HepG2 (cell line): ENCODE results near the gene SUV39H2. TPM values are rescaled to one million over a fixed set of nuclear protein-coding genes. Genes with fewer than 3 reads are reported as not detected.

Source experiments
- ATAC-seq: fragments of 200-7000 bp; cut with Tn5 transposase; 3 replicates; pipeline ENCODE4 v1.9.1; 2020; ENCODE audit warnings: mild to moderate bottlenecking, moderate library complexity
- BruUV-seq: library from RNA; stranded (reverse); fragments of 400-500 nt; replicated peaks from 2 replicates; lab custom pipeline; 2021; lab: Mats Ljungman, UMichigan
- CTCF ChIA-PET: fragments of 300-600 bp; formaldehyde crosslinking; extraction: SDS; loops from one replicate; lab custom pipeline; 2021; ENCODE audit warnings: low total read pairs, inconsistent platforms, low intra/inter-chr PET ratio; lab: Yijun Ruan, JAX
- POLR2A ChIA-PET: fragments of 350-600 bp; sonication (Branson Sonifier 250); formaldehyde crosslinking; loops from one replicate; lab custom pipeline; 2020; ENCODE audit warnings: antibody characterized with exemption, inconsistent platforms; lab: Yijun Ruan, JAX
- DNase-seq: peaks from one replicate; pipeline ENCODE4 v3.0.0-alpha.2; 2015; ENCODE audit warnings: low spot score
- FAIRE-seq: peaks from 3 replicates; lab custom pipeline; 2011; peaks lifted over from hg19 to GRCh38; lab: Jason Lieb, UNC
- H2AFZ ChIP-seq: one replicate; pipeline ENCODE4 v1.6.1; 2011; ENCODE audit warnings: low read length, inconsistent platforms
- H3K27ac ChIP-seq: fragments of 300-600 bp; 3 replicates; pipeline ENCODE4 v1.8.0; 2011; ENCODE audit warnings: mixed run types, mild to moderate bottlenecking, mixed read lengths, low read length, inconsistent platforms; ENCODE audit not compliant: insufficient read depth; ENCODE audit errors: extremely low read length
- H3K27me3 ChIP-seq, 2 experiments: fragments of 200-600 bp in 1 of 2; 2 replicates in 1 of 2; 3 replicates in 1 of 2; pipeline versions ENCODE4 v1.6.0 to v1.8.0; 2011; ENCODE audit warnings: low read length in 2 of 2, mild to moderate bottlenecking in 2 of 2, moderate library complexity in 2 of 2, inconsistent platforms in 1 of 2; ENCODE audit not compliant: insufficient read depth in 2 of 2, control insufficient read depth in 1 of 2
- H3K36me3 ChIP-seq, 2 experiments: fragments of 200-600 bp in 1 of 2; replicated peaks in 1 of 2; 2 replicates in 1 of 2; 3 replicates in 1 of 2; pipeline versions ENCODE4 v1.5.1 to v1.8.0; 2011; ENCODE audit warnings: low read length in 2 of 2, inconsistent platforms in 1 of 2; ENCODE audit not compliant: insufficient read depth in 2 of 2, control insufficient read depth in 1 of 2
- H3K4me1 ChIP-seq: 2 replicates; pipeline ENCODE4 v1.5.1; 2012; ENCODE audit warnings: low read length, inconsistent platforms; ENCODE audit not compliant: insufficient read depth
- H3K4me2 ChIP-seq: 2 replicates; pipeline ENCODE4 v1.6.0; 2011; ENCODE audit warnings: low read depth, low read length, inconsistent platforms
- H3K4me3 ChIP-seq, 3 experiments: fragments of 200-600 bp in 1 of 3; sonication (generic), shearing (Covaris generic) in 1 of 3; replicated peaks in 1 of 3; 2 replicates each; pipeline ENCODE4 v1.5.1; 2011 to 2016; ENCODE audit warnings: low read length in 3 of 3, inconsistent platforms in 2 of 3, low read depth in 2 of 3, mild to moderate bottlenecking in 2 of 3, control low read depth in 1 of 3, mixed read lengths in 1 of 3; ENCODE audit not compliant: insufficient read depth in 1 of 3
- H3K79me2 ChIP-seq: one replicate; pipeline ENCODE4 v1.6.1; 2011; ENCODE audit warnings: low read length, inconsistent platforms; ENCODE audit not compliant: insufficient read depth
- H3K9ac ChIP-seq: 2 replicates; pipeline ENCODE4 v1.6.0; 2011; ENCODE audit warnings: mild to moderate bottlenecking, low read depth, low read length, inconsistent platforms; ENCODE audit not compliant: insufficient read depth
- H3K9me3 ChIP-seq: 2 replicates; pipeline ENCODE4 v1.5.1; 2012; ENCODE audit warnings: mild to moderate bottlenecking, low read length
- H4K20me1 ChIP-seq: 2 replicates; pipeline ENCODE4 v1.6.0; 2011; ENCODE audit warnings: inconsistent platforms, mild to moderate bottlenecking, low read length, moderate library complexity; ENCODE audit not compliant: insufficient read depth
- ASH2L ChIP-seq: fragments of 300-600, 200-600 bp; sonication (generic); IDR thresholded peaks from 2 replicates; pipeline ENCODE4 v1.7.0; 2017; ENCODE audit warnings: low read depth, mild to moderate bottlenecking, moderate library complexity, mixed read lengths, low read length; ENCODE audit not compliant: insufficient read length
- FOXK1 ChIP-seq: sonication (generic); formaldehyde crosslinking; IDR thresholded peaks from 2 replicates; pipeline ENCODE4 v1.4.0; 2020; ENCODE audit warnings: low read depth, missing genetic modification reagents, borderline replicate concordance
- HDAC2 ChIP-seq: sonication (generic); formaldehyde crosslinking; IDR thresholded peaks from 2 replicates; pipeline ENCODE4 v1.4.0; 2020; ENCODE audit warnings: missing genetic modification reagents
- KAT8 ChIP-seq: IDR thresholded peaks from 2 replicates; pipeline ENCODE4 v1.6.1; 2016; ENCODE audit warnings: missing genetic modification reagents, missing compliant biosample characterization
- PAWR ChIP-seq: sonication (generic); formaldehyde crosslinking; IDR thresholded peaks from 2 replicates; pipeline ENCODE4 v1.4.0; 2020; ENCODE audit warnings: missing genetic modification reagents, mild to moderate bottlenecking, borderline replicate concordance
- PAX8 ChIP-seq: sonication (generic); formaldehyde crosslinking; IDR thresholded peaks from 2 replicates; pipeline ENCODE4 v1.8.0; 2022; ENCODE audit warnings: mild to moderate bottlenecking, missing genetic modification reagents, borderline replicate concordance
- SNAI1 ChIP-seq: sonication (generic); formaldehyde crosslinking; IDR thresholded peaks from 2 replicates; pipeline ENCODE4 v1.5.0; 2020; ENCODE audit warnings: mild to moderate bottlenecking, missing genetic modification reagents, borderline replicate concordance
- ZKSCAN5 ChIP-seq: sonication (generic); formaldehyde crosslinking; IDR thresholded peaks from 2 replicates; pipeline ENCODE4 v1.5.1; 2020; ENCODE audit warnings: mild to moderate bottlenecking, missing genetic modification reagents
- ZMYM3 ChIP-seq: sonication (generic); formaldehyde crosslinking; IDR thresholded peaks from 2 replicates; pipeline ENCODE4 v1.5.1; 2020; ENCODE audit warnings: mild to moderate bottlenecking, missing genetic modification reagents
- ZNF143 ChIP-seq: sonication (generic); formaldehyde crosslinking; IDR thresholded peaks from 2 replicates; pipeline ENCODE4 v1.4.0; 2020; ENCODE audit warnings: missing genetic modification reagents
- ZNF282 ChIP-seq: fragments of 450-650 bp; IDR thresholded peaks from 2 replicates; pipeline ENCODE4 v1.6.1; 2018; ENCODE audit not compliant: partially characterized antibody
- ZNF460 ChIP-seq: sonication (generic); formaldehyde crosslinking; IDR thresholded peaks from 2 replicates; pipeline ENCODE4 v1.5.1; 2020; ENCODE audit warnings: missing genetic modification reagents, mild to moderate bottlenecking, borderline replicate concordance
- ZNF484 ChIP-seq: sonication (generic); formaldehyde crosslinking; IDR thresholded peaks from 2 replicates; pipeline ENCODE4 v1.5.1; 2020; ENCODE audit warnings: mild to moderate bottlenecking, low read depth, missing genetic modification reagents, borderline replicate concordance
- ZNF577 ChIP-seq: sonication (generic); formaldehyde crosslinking; IDR thresholded peaks from 2 replicates; pipeline ENCODE4 v1.4.0; 2020; ENCODE audit warnings: mild to moderate bottlenecking, low read depth, missing genetic modification reagents, borderline replicate concordance
- ZNF709 ChIP-seq: sonication (generic); formaldehyde crosslinking; IDR thresholded peaks from 2 replicates; pipeline ENCODE4 v1.5.0; 2020; ENCODE audit warnings: mild to moderate bottlenecking, missing genetic modification reagents
- ZNF747 ChIP-seq: sonication (generic); formaldehyde crosslinking; IDR thresholded peaks from 2 replicates; pipeline ENCODE4 v1.8.1; 2023; ENCODE audit warnings: missing genetic modification reagents, mild to moderate bottlenecking, borderline replicate concordance
- ZNF790 ChIP-seq: sonication (generic); formaldehyde crosslinking; IDR thresholded peaks from 2 replicates; pipeline ENCODE4 v1.8.0; 2022; ENCODE audit warnings: missing genetic modification reagents, mild to moderate bottlenecking, borderline replicate concordance
- WGBS: methylation state at CpG from one replicate; pipeline ENCODE4 v1.1.6; 2017; ENCODE audit warnings: low lambda C conversion rate; 5-methylcytosine and 5-hydroxymethylcytosine counted together
- in situ Hi-C: cut with HindIII; loops from 2 replicates; pipeline ENCODE4 v1.10.0; 2017; ENCODE audit warnings: low pct_unique_long_range_greater_than_20kb; ENCODE audit not compliant: extremely low pct_ligation_motif_present
- intact Hi-C: fragments of 100-400 bp; cut with micrococcal nuclease; formaldehyde crosslinking; loops from one replicate; pipeline ENCODE4 v1.10.0; 2022; ENCODE audit not compliant: unreplicated experiment
- polyA plus RNA-seq, 8 experiments: library from polyadenylated mRNA; depleted of rRNA in 3 of 8; stranded (reverse) in 7 of 8; unstranded in 1 of 8; fragments of >200 nt; fragmentation: Illumina TruSeq in 4 of 8; extraction: Trizol in 4 of 8; gene quantifications; 2 replicates each; pipeline versions ENCODE4 v1.2.1 to v1.2.3, GENCODE V29; 2011 to 2016; ENCODE audit warnings: low read depth in 4 of 8, missing spikeins in 1 of 8, mixed read lengths in 1 of 8; ENCODE audit not compliant: insufficient read depth in 1 of 8
- total RNA-seq, 5 experiments: library from RNA; depleted of rRNA; stranded (reverse); fragments of >200 nt; fragmentation: Illumina TruSeq; extraction: Trizol; gene quantifications; 2 replicates each; pipeline ENCODE4 v1.2.3, GENCODE V29; 2016; ENCODE audit warnings: low read depth in 1 of 5
- TF ChIP-seq, protein P1 (sequence below): sonication (generic); formaldehyde crosslinking; IDR thresholded peaks from 2 replicates; pipeline ENCODE4 v1.5.1; 2020; ENCODE audit warnings: mild to moderate bottlenecking, missing genetic modification reagents, borderline replicate concordance
- TF ChIP-seq, protein P2 (sequence below): sonication (generic); formaldehyde crosslinking; IDR thresholded peaks from 2 replicates; pipeline ENCODE4 v1.5.0; 2020; ENCODE audit warnings: missing genetic modification reagents
- TF ChIP-seq, protein P3 (sequence below): sonication (generic); formaldehyde crosslinking; IDR thresholded peaks from 2 replicates; pipeline ENCODE4 v1.9.0; 2021; ENCODE audit warnings: missing genetic modification reagents, mild to moderate bottlenecking, borderline replicate concordance

SUV39H2 gene
- total and polyA plus RNA-seq, 2 of the 13 experiments (the other 11 are each of a cell fraction or from before 2014, with no cell fraction given), result 9.0 to 44.3 TPM

DNA sequence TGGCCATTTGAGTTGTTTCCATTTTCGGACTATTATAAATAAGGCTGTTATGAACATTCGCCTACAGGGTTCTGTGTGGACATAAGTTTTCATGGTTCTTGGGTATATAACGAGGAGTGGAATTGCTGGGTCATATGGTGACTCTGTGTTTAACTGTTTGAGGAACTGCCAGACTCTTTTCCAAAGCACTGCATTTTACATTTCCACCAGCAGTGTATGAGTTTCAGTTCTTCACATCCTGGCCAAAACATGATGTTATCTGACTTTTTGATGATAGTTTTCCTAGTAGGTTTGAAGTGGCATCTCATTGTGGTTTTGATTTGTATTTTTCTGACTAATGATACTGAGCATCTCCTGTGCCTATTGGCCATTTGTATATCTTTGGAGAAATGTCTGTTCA is 5.4 kb downstream of the SUV39H2 start:
- in situ Hi-C loops, result no loop called here
- H3K4me1 ChIP-seq, result peaks cover 20% of the 10 kb centered on the region
- no TSS peak for BruUV-seq
- TF ChIP-seq ZNF460 (CRISPR knock-in tag) (no peak), PAWR (CRISPR knock-in tag) (no peak), FOXK1 (CRISPR knock-in tag) (no peak), ZNF747 (CRISPR knock-in tag) (no peak), ZMYM3 (no peak), ASH2L (no peak), ZNF484 (no peak), KAT8 (CRISPR knock-in tag) (no peak), SNAI1 (CRISPR knock-in tag) (no peak), ZNF282 (no peak), ZNF577 (CRISPR knock-in tag) (no peak), PAX8 (CRISPR knock-in tag) (no peak), ZNF709 (CRISPR knock-in tag) (no peak), ZNF790 (CRISPR knock-in tag) (no peak), HDAC2 (CRISPR knock-in tag) (no peak), ZNF143 (no peak), ZKSCAN5 (no peak)
- TF ChIP-seq, protein P1, sequence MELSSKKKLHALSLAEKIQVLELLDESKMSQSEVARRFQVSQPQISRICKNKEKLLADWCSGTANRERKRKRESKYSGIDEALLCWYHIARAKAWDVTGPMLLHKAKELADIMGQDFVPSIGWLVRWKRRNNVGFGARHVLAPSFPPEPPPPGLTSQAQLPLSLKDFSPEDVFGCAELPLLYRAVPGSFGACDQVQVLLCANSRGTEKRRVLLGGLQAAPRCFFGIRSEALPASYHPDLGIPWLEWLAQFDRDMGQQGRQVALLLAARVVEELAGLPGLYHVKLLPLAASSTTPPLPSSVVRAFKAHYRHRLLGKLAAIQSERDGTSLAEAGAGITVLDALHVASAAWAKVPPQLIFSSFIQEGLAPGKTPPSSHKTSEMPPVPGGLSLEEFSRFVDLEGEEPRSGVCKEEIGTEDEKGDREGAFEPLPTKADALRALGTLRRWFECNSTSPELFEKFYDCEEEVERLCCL (CRISPR knock-in tag), result no peak
- TF ChIP-seq, protein P2, sequence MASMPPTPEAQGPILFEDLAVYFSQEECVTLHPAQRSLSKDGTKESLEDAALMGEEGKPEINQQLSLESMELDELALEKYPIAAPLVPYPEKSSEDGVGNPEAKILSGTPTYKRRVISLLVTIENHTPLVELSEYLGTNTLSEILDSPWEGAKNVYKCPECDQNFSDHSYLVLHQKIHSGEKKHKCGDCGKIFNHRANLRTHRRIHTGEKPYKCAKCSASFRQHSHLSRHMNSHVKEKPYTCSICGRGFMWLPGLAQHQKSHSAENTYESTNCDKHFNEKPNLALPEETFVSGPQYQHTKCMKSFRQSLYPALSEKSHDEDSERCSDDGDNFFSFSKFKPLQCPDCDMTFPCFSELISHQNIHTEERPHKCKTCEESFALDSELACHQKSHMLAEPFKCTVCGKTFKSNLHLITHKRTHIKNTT (CRISPR knock-in tag), result no peak
- TF ChIP-seq, protein P3, sequence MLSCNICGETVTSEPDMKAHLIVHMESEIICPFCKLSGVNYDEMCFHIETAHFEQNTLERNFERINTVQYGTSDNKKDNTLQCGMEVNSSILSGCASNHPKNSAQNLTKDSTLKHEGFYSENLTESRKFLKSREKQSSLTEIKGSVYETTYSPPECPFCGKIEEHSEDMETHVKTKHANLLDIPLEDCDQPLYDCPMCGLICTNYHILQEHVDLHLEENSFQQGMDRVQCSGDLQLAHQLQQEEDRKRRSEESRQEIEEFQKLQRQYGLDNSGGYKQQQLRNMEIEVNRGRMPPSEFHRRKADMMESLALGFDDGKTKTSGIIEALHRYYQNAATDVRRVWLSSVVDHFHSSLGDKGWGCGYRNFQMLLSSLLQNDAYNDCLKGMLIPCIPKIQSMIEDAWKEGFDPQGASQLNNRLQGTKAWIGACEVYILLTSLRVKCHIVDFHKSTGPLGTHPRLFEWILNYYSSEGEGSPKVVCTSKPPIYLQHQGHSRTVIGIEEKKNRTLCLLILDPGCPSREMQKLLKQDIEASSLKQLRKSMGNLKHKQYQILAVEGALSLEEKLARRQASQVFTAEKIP (CRISPR knock-in tag), result no peak
- TF ChIP-seq, all 625 proteins: peak for 0
- Histone ChIP-seq H3K9ac (no peak overlapping the region), H2AFZ (no peak overlapping the region), H3K27ac (no peak overlapping the region), H3K36me3 (peaks cover 0 to 43% of the 10 kb centered on the region in 2 experiments; a peak in 2 of 5 replicates), H3K4me3 (no peak overlapping the region), H4K20me1 (no peaks in the 10 kb centered on the region), H3K9me3 (no peaks in the 10 kb centered on the region), H3K27me3 (no peaks in the 10 kb centered on the region; a peak in 1 of 5 replicates), H3K79me2 (peaks cover 91% of the 10 kb centered on the region), H3K4me2 (no peak overlapping the region)
- ATAC-seq (no peak), DNase-seq (no peak), FAIRE-seq (no peak)
- POLR2A ChIA-PET, result no interaction called here
- intact Hi-C loops, result no loop called here
- CTCF ChIA-PET, result no interaction called here
- 99% methylated on average over 3 of the region's 3 CpGs for WGBS
